Measurements from ENCODE around the gene FSTL4. TPM values are rescaled to one million over a fixed set of nuclear protein-coding genes. Genes with fewer than 3 reads are reported as not detected.

FSTL4 gene
- total RNA-seq, 1 experiment from 2014 or later = 1.1 TPM

DNA sequence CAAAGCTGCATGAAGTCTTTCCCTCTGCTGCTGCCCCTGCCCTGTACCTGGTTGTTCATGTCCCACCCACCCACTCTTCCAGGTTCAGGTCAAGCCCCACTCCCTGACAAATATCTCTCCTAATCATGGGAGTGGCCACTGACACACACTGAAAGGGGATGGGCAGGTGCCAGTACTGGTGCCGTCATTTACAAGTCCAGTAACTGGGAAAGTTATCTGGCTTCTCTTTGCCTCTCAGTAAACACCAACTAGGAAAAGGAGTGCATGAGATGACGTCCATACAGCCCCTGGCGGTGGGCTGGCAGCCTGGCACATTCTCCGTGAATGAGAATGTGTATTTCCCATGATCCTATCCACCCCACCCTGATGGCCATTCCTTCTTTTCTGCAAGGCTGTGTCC, 225.2 kb downstream of the FSTL4 start:
- DNase-seq (ENCODE audit: low spot score) = no peak

GRCh38 chr5:133386662-133387061, 225.7 kb downstream of the FSTL4 start:
- no peak for DNase-seq (ENCODE audit: low spot score)

GRCh38 chr5:133385346-133385745, 227.0 kb downstream of the FSTL4 start:
- no peak for DNase-seq (ENCODE audit: low spot score)

- no peak for DNase-seq (ENCODE audit: low spot score)
Observed at GRCh38 chr5:133384903-133385302, 227.4 kb downstream of the FSTL4 start.

DNA sequence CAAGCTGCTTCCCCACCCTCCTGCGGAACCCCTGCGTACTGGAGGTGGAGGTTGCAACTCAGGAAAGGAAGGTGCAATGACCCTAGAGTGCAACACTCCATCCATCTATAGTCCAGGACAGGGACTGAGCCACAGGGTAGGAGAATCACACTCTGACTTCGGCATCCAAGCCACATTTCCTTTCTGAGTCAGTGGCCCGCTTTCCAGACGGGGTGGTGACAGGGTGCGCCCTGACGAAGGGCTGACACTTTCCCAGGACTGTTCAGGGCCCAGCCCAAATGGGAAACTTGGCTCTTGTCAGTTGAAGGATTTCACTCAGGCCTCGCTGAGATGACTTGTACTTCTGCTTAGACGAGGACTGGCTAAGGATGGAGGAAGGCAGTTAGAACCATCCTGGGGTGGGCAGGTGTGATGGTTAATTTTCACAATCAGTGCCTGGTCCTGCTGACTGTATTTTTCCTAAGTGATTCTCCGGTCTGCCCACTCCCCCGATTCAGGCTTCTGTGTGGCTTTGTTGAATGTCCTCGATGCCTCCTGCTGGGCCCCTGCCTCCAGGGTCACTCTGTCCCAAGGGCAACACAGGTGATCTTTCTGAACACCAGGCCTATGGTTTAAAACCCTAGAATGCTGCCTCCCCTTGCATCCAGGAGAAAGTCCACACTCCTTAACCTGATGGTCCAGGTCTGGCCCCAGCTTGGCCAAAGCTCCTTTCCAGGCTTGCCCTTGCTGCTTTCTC, 228.1 kb downstream of the FSTL4 start:
- no peak for DNase-seq (ENCODE audit: low spot score)

DNA sequence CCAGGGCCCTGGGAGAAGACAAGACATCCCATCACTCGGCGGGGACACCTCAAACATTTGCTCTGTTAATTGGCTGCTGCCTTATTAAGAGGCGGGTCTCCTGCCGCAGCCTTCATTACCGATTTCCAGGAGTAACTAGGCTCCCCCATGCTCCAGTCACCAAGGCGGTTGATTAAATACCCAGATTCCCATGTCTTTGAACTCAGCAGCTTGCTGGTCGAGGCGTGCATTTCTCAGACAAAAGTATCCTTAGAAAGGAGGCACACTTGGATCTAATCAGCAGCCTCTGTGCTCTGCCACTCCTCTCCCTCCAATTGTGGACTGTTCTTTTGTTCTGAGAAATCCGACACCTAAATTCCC, 228.8 kb downstream of the FSTL4 start:
- no peak for DNase-seq (ENCODE audit: low spot score)

DNA sequence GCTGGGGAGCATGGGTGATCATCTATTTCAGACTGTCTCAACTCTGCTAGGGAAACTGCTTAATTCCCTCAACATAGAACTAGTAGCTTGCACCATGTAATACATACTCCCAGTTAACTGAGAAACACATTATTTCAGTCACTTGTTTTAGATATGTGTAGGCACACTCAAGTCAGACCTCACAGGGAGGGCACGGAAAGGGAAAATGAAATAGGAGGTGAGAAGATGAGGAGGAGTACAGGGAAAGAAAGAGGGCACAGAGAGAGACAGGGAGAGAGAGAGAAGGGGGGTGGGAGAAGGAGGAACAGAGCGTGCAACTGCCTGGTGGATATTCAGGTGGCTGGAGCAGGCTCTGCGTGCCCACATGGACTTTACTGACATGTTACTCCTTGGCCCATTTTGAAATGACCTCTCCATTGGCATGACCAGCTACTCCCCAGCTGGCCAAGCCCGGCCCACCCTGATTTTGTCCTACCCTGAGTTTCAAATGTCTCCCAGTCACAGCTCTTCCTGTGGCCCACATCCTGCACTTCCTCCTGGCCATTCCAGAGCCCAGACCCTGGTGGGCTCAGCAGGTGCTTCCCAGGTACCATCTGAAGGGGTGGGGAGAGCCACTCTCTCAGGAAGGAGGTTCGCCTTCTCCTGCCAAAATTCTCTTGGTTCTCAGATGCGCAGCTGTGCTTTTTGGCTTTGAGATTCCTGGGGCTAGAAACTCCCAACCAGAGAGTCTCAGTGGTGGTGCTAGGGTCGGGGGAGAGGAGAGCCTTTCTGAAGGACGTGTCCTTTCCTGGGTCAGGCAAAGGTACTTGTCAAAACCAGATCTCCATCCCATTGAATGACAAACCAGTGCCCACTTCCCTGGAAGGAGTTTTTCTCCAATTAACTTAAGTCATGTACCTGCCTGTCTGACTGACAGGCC, 229.4 kb downstream of the FSTL4 start:
- DNase-seq (ENCODE audit: low spot score) = no peak

- no peak for DNase-seq (ENCODE audit: low spot score)
Observed at GRCh38 chr5:133381571-133382365, 230.6 kb downstream of the FSTL4 start.

DNA sequence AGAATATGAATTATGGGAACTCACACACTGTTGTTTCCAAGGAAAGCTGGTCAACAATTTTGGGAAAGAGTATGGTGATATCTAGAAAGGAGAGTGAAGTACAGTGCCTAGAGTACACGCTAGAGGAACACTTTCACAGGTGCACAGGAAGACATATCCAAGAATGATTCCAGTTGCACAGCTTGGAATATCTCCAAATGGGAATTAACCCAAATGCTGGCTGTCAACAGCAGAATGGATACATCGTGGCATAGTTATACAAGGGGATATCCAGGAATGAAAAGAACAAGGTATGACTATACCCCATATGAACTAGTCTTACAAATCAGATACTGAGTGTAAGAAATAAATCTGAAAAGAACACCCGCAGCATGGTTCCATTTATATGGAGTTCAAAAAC, 231.3 kb downstream of the FSTL4 start:
- DNase-seq (ENCODE audit: low spot score) = no peak

- DNase-seq (ENCODE audit: low spot score) = no peak
Observed at GRCh38 chr5:133377736-133378135, 234.6 kb downstream of the FSTL4 start.

GRCh38 chr5:133376986-133377385, 235.4 kb downstream of the FSTL4 start:
- DNase-seq (ENCODE audit: low spot score) = no peak

GRCh38 chr5:133373121-133373870, 239.0 kb downstream of the FSTL4 start:
- DNase-seq (ENCODE audit: low spot score) = no peak

GRCh38 chr5:133372293-133372937, 239.9 kb downstream of the FSTL4 start:
- no peak for DNase-seq (ENCODE audit: low spot score)

- no peak for DNase-seq (ENCODE audit: low spot score)
Observed at GRCh38 chr5:133371371-133372155, 240.8 kb downstream of the FSTL4 start.

DNA sequence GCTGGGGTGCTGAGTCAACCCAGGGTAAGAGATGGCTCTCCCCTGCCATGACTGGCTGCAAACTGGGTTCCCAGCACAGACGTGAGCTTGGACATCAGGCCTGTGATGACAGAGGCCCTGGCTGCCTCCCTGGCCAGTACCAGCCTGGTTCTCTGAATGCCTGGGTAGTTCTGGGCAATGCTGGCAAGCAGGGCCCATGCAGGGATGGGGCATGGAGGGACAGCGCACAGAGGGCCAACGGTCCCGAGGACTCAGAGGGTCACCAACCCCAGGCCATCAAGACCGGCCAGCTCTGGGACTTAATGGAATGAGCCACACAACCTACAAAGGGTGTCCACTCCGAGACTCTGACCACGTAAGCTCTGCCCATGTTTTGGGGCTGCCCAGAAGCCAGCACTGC, 241.4 kb downstream of the FSTL4 start:
- DNase-seq (ENCODE audit: low spot score) = no peak

GRCh38 chr5:133370036-133370831, 242.1 kb downstream of the FSTL4 start:
- DNase-seq (ENCODE audit: low spot score) = peak; percentile 13

DNA sequence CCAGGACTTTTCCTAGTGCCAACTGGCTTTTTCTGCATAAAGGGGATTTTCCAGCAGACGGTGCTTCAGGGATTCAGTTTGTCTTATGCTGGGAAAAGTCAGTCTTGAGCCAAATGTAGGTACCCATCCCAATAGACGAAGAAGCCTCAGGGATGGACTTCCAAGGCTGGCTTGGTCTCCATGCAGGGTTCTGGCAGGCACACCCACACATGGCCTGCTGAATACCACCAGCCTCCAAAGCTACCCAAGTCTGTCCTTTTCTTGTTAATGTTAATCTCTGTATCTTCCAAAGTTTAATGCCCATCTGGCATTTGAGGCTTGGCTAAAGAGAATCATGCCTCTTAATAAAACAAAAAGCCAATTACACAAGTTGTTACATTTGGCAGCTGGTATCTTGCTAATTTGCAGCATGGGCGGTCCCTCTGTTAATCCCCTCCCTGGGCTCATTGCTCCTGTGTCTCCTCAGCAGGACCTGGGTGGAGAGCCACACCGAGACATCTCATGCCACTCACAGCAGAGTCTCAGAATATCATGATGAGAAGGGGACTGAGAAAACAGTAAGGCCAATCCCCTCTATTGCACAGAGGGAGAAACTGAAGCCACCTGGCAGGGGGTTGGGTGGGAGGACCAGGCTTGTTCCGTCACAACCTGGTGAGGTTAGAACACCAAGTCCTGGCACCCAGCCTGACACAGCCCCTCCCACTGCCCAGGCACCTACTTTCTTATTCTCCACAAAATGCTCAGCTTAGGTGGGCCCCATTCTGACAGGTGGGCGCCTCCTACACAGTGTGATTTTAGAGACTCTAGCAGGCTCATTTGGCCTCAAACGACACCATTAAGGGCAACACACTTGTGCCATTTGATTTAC, 243.2 kb downstream of the FSTL4 start:
- no peak for DNase-seq (ENCODE audit: low spot score)

DNA sequence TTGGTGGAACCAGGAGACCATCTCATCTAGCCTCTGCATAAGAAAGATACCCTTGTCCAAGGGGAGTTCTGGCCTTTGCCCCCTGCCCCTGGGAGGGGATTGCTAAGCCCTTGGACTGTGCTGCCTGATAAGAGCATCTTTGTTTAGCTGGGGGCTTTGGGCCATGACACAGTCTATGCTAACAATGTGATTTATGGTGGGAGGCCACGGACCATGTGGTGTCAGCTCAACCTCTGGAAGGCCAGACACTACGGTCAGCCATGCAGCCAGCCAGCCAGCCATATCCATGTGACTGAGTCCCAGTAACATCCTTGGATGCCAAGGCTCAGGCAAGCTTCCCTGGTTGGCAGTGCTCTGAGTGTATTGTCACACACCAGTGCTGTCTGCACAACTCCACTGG, 244.4 kb downstream of the FSTL4 start:
- DNase-seq (ENCODE audit: low spot score) = no peak

Data from A172 (cell line).